Measurements from ENCODE around the gene TAC1.

The TAC1 gene

GRCh38 chr7:97731736-97732564 lies at the start of gene TAC1 (continued):
- TF ChIP-seq ZNF398 (tag by site-specific recombination; IDR thresholded peaks at IDR 0.05) (no peak), ZNF18 (tag by site-specific recombination; IDR thresholded peaks at IDR 0.05) (no peak), ZNF416 (tag by site-specific recombination; IDR thresholded peaks at IDR 0.05) (no peak), ZNF514 (tag by site-specific recombination; IDR thresholded peaks at IDR 0.05) (no peak), PRDM1 (tag by site-specific recombination; IDR thresholded peaks at IDR 0.05) (peak; percentile 90), PRDM6 (tag by site-specific recombination; IDR thresholded peaks at IDR 0.05) (no peak), HOXD13 (CRISPR knock-in tag; IDR thresholded peaks at IDR 0.05; ENCODE audit: borderline replicate concordance) (no peak), ZSCAN5A (tag by site-specific recombination; IDR thresholded peaks at IDR 0.05) (no peak), ZNF184 (tag by site-specific recombination; IDR thresholded peaks at IDR 0.05) (0 out of 2 replicates have a peak, but pooled peaks have one; percentile 10), ZNF785 (tag by site-specific recombination; IDR thresholded peaks at IDR 0.05) (no peak), ZNF596 (tag by site-specific recombination; IDR thresholded peaks at IDR 0.05) (no peak), ZFHX2 (tag by site-specific recombination; conservative IDR thresholded peaks at IDR 0.05) (peak; percentile 83), IKZF3 (tag by site-specific recombination; IDR thresholded peaks at IDR 0.05) (no peak), SP7 (tag by site-specific recombination; IDR thresholded peaks at IDR 0.05) (peak; percentile 70), REST (tag by site-specific recombination; IDR thresholded peaks at IDR 0.05) (no peak; the same call in 1 of the 2 replicates), ZSCAN16 (tag by site-specific recombination; IDR thresholded peaks at IDR 0.05) (no peak), ZNF621 (tag by site-specific recombination; IDR thresholded peaks at IDR 0.05) (no peak), ZNF239 (tag by site-specific recombination; IDR thresholded peaks at IDR 0.05) (peak; percentile 62; the same call in 1 of the 2 replicates), GLI2 (tag by site-specific recombination; IDR thresholded peaks at IDR 0.05; ENCODE audit: borderline replicate concordance, low read depth) (no peak), ZNF174 (tag by site-specific recombination; IDR thresholded peaks at IDR 0.05) (no peak), HOXA7 (CRISPR knock-in tag; IDR thresholded peaks at IDR 0.05; ENCODE audit: borderline replicate concordance) (no peak), ZNF121 (tag by site-specific recombination; IDR thresholded peaks at IDR 0.05) (no peak), ZSCAN30 (tag by site-specific recombination; IDR thresholded peaks at IDR 0.05) (0 out of 2 replicates have a peak, but pooled peaks have one; percentile 5), ZNF558 (tag by site-specific recombination; IDR thresholded peaks at IDR 0.05) (peak; percentile 50; the same call in 1 of the 2 replicates), ZNF157 (tag by site-specific recombination; IDR thresholded peaks at IDR 0.05) (no peak), ZNF654 (tag by site-specific recombination; IDR thresholded peaks at IDR 0.05; ENCODE audit: low read depth) (no peak), ZNF768 (tag by site-specific recombination; IDR thresholded peaks at IDR 0.05) (0 out of 2 replicates have a peak, but pooled peaks have one; percentile 37), ZNF175 (tag by site-specific recombination; IDR thresholded peaks at IDR 0.05) (no peak), ZNF473 (tag by site-specific recombination; IDR thresholded peaks at IDR 0.05) (no peak), ZNF707 (tag by site-specific recombination; IDR thresholded peaks at IDR 0.05) (no peak), ZNF335 (tag by site-specific recombination; conservative IDR thresholded peaks at IDR 0.05) (peak; percentile 69; the same call in 1 of the 2 replicates)

Data from HEK293 (cell line).